ENCODE data around the gene SRPX. TPM values are rescaled to one million over a fixed set of nuclear protein-coding genes. Genes with fewer than 3 reads are reported as not detected.

SRPX gene
- total RNA-seq, 1 donor from 2014 or later, result 59.0 TPM

DNA sequence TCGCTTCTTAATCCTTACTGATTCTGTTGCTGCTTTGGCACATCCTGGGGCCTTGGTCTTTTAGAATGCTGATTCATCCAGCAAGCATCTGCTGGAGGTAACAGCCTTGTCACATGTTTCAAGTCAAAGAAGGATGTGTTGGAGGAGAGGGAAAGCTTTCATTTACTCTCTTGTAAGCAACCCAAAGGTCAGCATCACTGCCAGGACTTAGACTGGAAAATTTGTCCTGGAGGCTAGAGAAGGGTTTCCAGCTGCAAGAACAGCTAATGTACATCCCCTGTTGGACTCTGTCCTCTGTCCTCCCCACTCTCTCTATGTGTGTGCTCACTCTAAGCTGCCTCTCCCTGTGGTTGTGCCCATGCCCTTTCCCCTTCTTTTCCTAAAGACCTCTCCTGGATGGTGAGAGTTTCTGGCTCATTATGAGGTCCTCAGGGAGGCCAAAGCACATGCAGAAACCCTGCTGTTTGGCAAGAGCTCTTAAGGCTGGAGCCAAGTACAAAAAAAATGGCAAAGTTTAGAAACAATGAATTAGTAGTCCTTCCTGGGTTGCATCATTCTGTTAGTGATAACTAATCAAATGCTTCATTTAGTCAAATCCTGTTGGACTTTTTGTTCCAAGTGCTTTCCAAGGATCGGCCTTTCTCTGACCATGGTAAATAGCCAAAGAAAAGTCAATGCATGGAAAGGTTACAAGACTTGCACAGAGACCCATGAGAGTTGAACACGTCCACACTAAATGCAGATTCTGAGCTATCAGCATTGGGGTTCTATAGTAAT lies 13.4 kb upstream of the SRPX start:
- TF ChIP-seq, protein P1, sequence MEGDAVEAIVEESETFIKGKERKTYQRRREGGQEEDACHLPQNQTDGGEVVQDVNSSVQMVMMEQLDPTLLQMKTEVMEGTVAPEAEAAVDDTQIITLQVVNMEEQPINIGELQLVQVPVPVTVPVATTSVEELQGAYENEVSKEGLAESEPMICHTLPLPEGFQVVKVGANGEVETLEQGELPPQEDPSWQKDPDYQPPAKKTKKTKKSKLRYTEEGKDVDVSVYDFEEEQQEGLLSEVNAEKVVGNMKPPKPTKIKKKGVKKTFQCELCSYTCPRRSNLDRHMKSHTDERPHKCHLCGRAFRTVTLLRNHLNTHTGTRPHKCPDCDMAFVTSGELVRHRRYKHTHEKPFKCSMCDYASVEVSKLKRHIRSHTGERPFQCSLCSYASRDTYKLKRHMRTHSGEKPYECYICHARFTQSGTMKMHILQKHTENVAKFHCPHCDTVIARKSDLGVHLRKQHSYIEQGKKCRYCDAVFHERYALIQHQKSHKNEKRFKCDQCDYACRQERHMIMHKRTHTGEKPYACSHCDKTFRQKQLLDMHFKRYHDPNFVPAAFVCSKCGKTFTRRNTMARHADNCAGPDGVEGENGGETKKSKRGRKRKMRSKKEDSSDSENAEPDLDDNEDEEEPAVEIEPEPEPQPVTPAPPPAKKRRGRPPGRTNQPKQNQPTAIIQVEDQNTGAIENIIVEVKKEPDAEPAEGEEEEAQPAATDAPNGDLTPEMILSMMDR (IDR thresholded peaks at IDR 0.05), result no peak
- Histone ChIP-seq H3K27me3 (ENCODE audit: low read depth) (no peaks in the 10 kb centered on the region), H3K4me1 (peaks cover 5% of the 10 kb centered on the region), H3K4me3 (no peak overlapping the region), H3K27ac (no peak overlapping the region), H3K9me3 (no peaks in the 10 kb centered on the region), H3K36me3 (no peaks in the 10 kb centered on the region)
- no peak for DNase-seq
- peak; percentile 32 to 39 for ATAC-seq
- intact Hi-C loops (cut with DNase I), result no loop called here

DNA sequence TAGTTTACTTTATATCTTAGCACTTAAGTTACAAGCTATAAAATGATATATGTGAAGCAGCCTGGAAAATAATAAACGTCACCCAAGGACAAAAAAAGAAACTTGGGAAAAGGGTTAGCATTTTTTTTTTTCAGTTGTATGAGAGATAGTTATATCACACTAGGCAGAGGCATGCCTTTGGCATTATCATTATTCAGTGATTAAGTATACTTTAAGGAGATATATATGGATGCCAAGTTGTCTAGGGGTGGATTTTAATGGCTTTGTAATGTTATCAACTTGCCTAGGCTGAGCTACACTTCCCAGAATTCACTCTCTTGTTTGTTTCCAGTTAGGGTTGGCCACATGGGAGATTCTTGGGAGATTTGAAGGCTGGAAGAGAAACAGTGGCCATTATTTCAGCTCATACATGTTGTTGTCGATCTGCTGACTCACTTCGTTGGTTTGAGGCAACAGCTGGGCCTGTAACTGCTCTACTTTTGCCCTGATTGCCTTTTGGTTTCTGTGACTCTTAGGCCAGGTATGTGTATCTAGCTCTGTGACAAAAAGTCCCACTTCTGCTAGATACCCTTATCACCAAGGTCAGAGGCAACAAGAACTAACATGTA lies 11.5 kb upstream of the SRPX start:
- no peak overlapping the region for H3K4me3 ChIP-seq
- intact Hi-C loops (cut with DNase I), result no loop called here
- H3K4me1 ChIP-seq, result peaks cover 5% of the 10 kb centered on the region
- ATAC-seq (no peak), DNase-seq (no peak)
- no peaks in the 10 kb centered on the region for H3K27me3 ChIP-seq (ENCODE audit: low read depth)
- H3K27ac ChIP-seq, result no peak overlapping the region
- H3K9me3 ChIP-seq, result no peaks in the 10 kb centered on the region
- no peaks in the 10 kb centered on the region for H3K36me3 ChIP-seq
- TF ChIP-seq, protein P1 (IDR thresholded peaks at IDR 0.05), result no peak

DNA sequence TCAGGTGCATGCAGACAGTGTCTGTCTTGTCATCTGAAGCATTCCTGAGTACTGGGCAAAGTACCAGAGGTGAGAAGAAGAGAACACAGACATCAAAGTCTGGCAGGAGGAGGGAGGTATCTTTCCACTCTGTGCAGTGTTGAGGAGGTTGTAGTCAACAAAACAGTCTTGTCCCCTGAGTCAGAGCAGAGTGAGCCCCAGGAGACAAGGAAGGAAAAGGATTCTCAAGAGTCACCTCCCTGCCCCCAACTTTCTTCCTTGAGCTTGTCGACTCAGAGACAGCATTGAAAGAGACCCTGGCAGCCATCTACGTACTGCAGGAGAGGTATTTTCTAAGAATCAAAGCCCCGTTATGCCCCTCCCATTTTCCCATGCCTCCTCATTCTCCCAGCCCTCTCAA lies 4.4 kb upstream of the SRPX start:
- intact Hi-C loops (cut with DNase I), result no loop called here
- Histone ChIP-seq H3K27me3 (ENCODE audit: low read depth) (no peaks in the 10 kb centered on the region), H3K36me3 (no peaks in the 10 kb centered on the region)

DNA sequence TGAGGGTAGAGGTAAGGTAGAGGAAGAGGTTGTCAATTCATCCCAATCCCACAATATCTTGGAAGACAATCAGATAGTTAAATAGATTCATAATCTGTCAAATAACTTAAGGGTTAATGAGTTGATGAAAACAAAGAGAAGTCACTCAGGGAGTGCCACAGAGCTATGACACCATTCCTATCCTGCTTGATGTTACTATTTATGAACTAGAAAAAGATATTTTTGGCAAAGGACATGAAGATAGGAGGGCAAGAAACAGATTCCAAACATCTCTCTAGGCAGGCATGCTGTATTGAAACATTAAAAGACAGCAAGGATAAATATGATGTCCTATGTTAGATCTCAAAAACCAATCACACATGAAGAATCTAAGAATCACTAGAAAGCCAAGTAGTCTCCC lies 3.5 kb upstream of the SRPX start:
- DNase-seq, result no peak
- TF ChIP-seq, protein P1 (IDR thresholded peaks at IDR 0.05), result no peak
- H3K27ac ChIP-seq, result no peak overlapping the region
- no peak for ATAC-seq
- H3K9me3 ChIP-seq, result no peaks in the 10 kb centered on the region
- intact Hi-C loops (cut with DNase I), result no loop called here
- H3K4me3 ChIP-seq, result no peak overlapping the region
- H3K36me3 ChIP-seq, result no peaks in the 10 kb centered on the region
- H3K27me3 ChIP-seq (ENCODE audit: low read depth), result no peaks in the 10 kb centered on the region
- no peaks in the 10 kb centered on the region for H3K4me1 ChIP-seq

More for the DNA sequence above, 4.4 kb upstream of the SRPX start:
- TF ChIP-seq, protein P1 (IDR thresholded peaks at IDR 0.05), result no peak
- Histone ChIP-seq H3K4me1 (no peaks in the 10 kb centered on the region), H3K27ac (no peak overlapping the region), H3K9me3 (no peaks in the 10 kb centered on the region), H3K4me3 (no peak overlapping the region)
- no peak for ATAC-seq
- DNase-seq, result no peak

DNA sequence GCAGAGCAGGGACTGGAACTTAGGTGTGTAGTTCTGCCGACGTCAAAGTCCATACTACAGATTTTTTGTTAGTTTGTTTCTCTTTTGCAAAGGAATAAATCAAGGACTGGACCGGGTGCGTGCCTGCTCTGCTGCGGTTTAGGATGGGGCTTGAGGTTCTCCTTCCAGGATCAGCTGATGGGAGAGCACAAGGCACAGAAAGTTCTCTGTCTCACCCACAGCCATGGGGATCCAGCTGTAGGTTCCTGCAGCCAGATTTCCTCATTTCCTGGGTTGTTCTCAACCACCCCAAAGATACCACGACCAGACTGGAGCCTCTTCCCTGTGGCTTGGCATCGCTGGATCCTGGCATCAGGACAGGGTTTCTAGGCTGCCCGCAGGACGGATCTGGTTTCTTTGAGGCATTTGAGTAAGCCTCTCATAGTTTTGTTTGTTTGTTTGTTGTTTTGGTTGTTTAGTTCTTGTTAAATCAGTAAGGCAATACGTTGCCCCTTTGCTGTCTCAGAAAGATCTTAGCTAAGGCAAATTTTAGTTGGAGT lies 789 bp upstream of the SRPX start:
- TF ChIP-seq, protein P1 (IDR thresholded peaks at IDR 0.05), result no peak
- H3K27ac ChIP-seq, result no peak overlapping the region
- H3K4me3 ChIP-seq, result peak overlapping the region; percentile 55
- no peaks in the 10 kb centered on the region for H3K27me3 ChIP-seq (ENCODE audit: low read depth)
- no peaks in the 10 kb centered on the region for H3K9me3 ChIP-seq
- DNase-seq (no peak), ATAC-seq (no peak)
- no peaks in the 10 kb centered on the region for H3K4me1 ChIP-seq
- no peaks in the 10 kb centered on the region for H3K36me3 ChIP-seq
- intact Hi-C loops (cut with DNase I), result no loop called here

Data from lower lobe of right lung (tissue), 2 donors.